ENCODE measurements around the gene PAK1. TPM values are rescaled to one million over a fixed set of nuclear protein-coding genes. Genes with fewer than 3 reads are reported as not detected.
A peak's percentile ranks its signal among the peaks of the same experiment; 100 is the strongest.

PAK1 gene
- total and polyA plus RNA-seq, 10 of the 15 experiments (the other 5 are each of a cell fraction or from before 2014, with no cell fraction given), result 43.8 to 321 (median 110) TPM

- no peak for TF ChIP-seq BCL11A (IDR thresholded peaks at IDR 0.05; ENCODE audit: low read depth, low read length)
- TF ChIP-seq USF1 (IDR thresholded peaks at IDR 0.05; ENCODE audit: borderline replicate concordance, extremely low read length, insufficient read depth, low read depth, low read length), result no peak
Measured at GRCh38 chr11:77503006-77503405, 29.1 kb upstream of the PAK1 start (continued).

GRCh38 chr11:77502346-77502905 is 28.5 kb upstream of the PAK1 start:
- BruUV-seq (replicated peaks), result no TSS peak
- no peak overlapping the region for H3K4me3 ChIP-seq
- in situ Hi-C loops (cut with MboI) (no loop called here), intact Hi-C loops (cut with micrococcal nuclease; ENCODE audit: unreplicated experiment) (no loop called here)
- H3K9ac ChIP-seq (ENCODE audit: control insufficient read depth, insufficient read depth, low read length), result no peak overlapping the region
- no peaks in the 10 kb centered on the region for H3K79me2 ChIP-seq (ENCODE audit: control insufficient read depth, insufficient read depth, low read length)
- ATAC-seq (no peak), FAIRE-seq (no peak), DNase-seq (ENCODE audit: low read depth, low spot score) (no peak)
- peaks cover 0 to under 1% of the 10 kb centered on the region in 2 experiments; a peak in 2 of 4 replicates for H3K27me3 ChIP-seq (replicated peaks in 1 of 2; ENCODE audit: control insufficient read depth in 2 of 2, insufficient read depth in 2 of 2, low read length in 1 of 2)
- 16% methylated on average over 4 of the region's 4 CpGs for WGBS (ENCODE audit: insufficient coverage, insufficient replicate concordance, low lambda C conversion rate, missing lambda C conversion rate)
- ChIA-PET SMC1A (ENCODE audit: uncharacterized antibody, unreplicated experiment) (interaction anchor here (0.9 kb wide), 1 partner anchor 10 kb away, joined by 3 read pairs; no protein-coding TSS in a partner anchor), RAD21 (ENCODE audit: unreplicated experiment) (interaction anchor here (0.6 kb wide), 1 partner anchor 1052 kb away, joined by 3 read pairs; no protein-coding TSS in a partner anchor), POLR2A (no interaction called here), CTCF (no interaction called here)
- no peak overlapping the region for H2AFZ ChIP-seq (ENCODE audit: control insufficient read depth, low read depth, low read length)
- TF ChIP-seq CHD2 (IDR thresholded peaks at IDR 0.05; ENCODE audit: borderline replicate concordance, low read depth, low read length), result no peak
- H3K4me1 ChIP-seq (ENCODE audit: control insufficient read depth, insufficient read depth, low read length), result no peaks in the 10 kb centered on the region
- no peak overlapping the region for H3K27ac ChIP-seq (ENCODE audit: control insufficient read depth, insufficient read depth)
- no peaks in the 10 kb centered on the region for H4K20me1 ChIP-seq (ENCODE audit: control insufficient read depth, insufficient read depth)
- H3K9me3 ChIP-seq (replicated peaks; ENCODE audit: control insufficient read depth, insufficient read depth, low read length), result no peaks in the 10 kb centered on the region
- H3K36me3 ChIP-seq (ENCODE audit: control insufficient read depth in 2 of 2, insufficient read depth in 2 of 2, low read length in 1 of 2), result no peaks in the 10 kb centered on the region
- no peak overlapping the region for H3K4me2 ChIP-seq (ENCODE audit: control insufficient read depth, insufficient read depth)

GRCh38 chr11:77501758-77502157 is 27.9 kb upstream of the PAK1 start:
- no peak overlapping the region for H3K9ac ChIP-seq (ENCODE audit: control insufficient read depth, insufficient read depth, low read length)
- no peak overlapping the region for H2AFZ ChIP-seq (ENCODE audit: control insufficient read depth, low read depth, low read length)
- in situ Hi-C loops (cut with MboI), result no loop called here
- no peak for ATAC-seq
- 0 out of 2 replicates have a peak overlapping the region, but pooled peaks have one; percentile 4 for H3K4me2 ChIP-seq (ENCODE audit: control insufficient read depth, insufficient read depth)
- no peak overlapping the region for H3K27ac ChIP-seq (ENCODE audit: control insufficient read depth, insufficient read depth)
- no peaks in the 10 kb centered on the region for H3K36me3 ChIP-seq (ENCODE audit: control insufficient read depth in 2 of 2, insufficient read depth in 2 of 2, low read length in 1 of 2)
- no peak for FAIRE-seq
- no peaks in the 10 kb centered on the region for H3K9me3 ChIP-seq (replicated peaks; ENCODE audit: control insufficient read depth, insufficient read depth, low read length)
- ChIA-PET SMC1A (ENCODE audit: uncharacterized antibody, unreplicated experiment) (interaction anchor here (0.9 kb wide), 1 partner anchor 10 kb away, joined by 3 read pairs; no protein-coding TSS in a partner anchor), CTCF (interaction anchor here (1.0 kb wide), 1 partner anchor 47 kb away, joined by 4 read pairs; no protein-coding TSS in a partner anchor), POLR2A (no interaction called here), RAD21 (ENCODE audit: unreplicated experiment) (interaction anchor here (0.8 kb wide), 1 partner anchor 56 kb away, joined by 3 read pairs; no protein-coding TSS in a partner anchor)
- DNase-seq (ENCODE audit: low read depth, low spot score), result no peak
- no TSS peak for BruUV-seq (replicated peaks)
- H3K79me2 ChIP-seq (ENCODE audit: control insufficient read depth, insufficient read depth, low read length), result no peaks in the 10 kb centered on the region
- H3K4me1 ChIP-seq (ENCODE audit: control insufficient read depth, insufficient read depth, low read length), result no peaks in the 10 kb centered on the region
- H4K20me1 ChIP-seq (ENCODE audit: control insufficient read depth, insufficient read depth), result no peaks in the 10 kb centered on the region
- intact Hi-C loops (cut with micrococcal nuclease; ENCODE audit: unreplicated experiment), result no loop called here
- no peak overlapping the region for H3K4me3 ChIP-seq
- 0% methylated on average over 2 of the region's 2 CpGs for WGBS (ENCODE audit: insufficient coverage, insufficient replicate concordance, low lambda C conversion rate, missing lambda C conversion rate)
- peaks cover 0 to 1% of the 10 kb centered on the region in 2 experiments; a peak in 2 of 4 replicates for H3K27me3 ChIP-seq (replicated peaks in 1 of 2; ENCODE audit: control insufficient read depth in 2 of 2, insufficient read depth in 2 of 2, low read length in 1 of 2)
- TF ChIP-seq NKRF (conservative IDR thresholded peaks at IDR 0.05) (no peak), CBFB (IDR thresholded peaks at IDR 0.05; ENCODE audit: low read depth) (no peak), CREB1 (IDR thresholded peaks at IDR 0.05; ENCODE audit: low read depth) (no peak), STAT3 (IDR thresholded peaks at IDR 0.05; ENCODE audit: low read depth, low read length) (no peak), MXI1 (IDR thresholded peaks at IDR 0.05; ENCODE audit: low read depth, low read length) (no peak), RELB (IDR thresholded peaks at IDR 0.05; ENCODE audit: low read depth) (no peak), MTA2 (IDR thresholded peaks at IDR 0.05; ENCODE audit: low read depth) (no peak), TBL1XR1 (IDR thresholded peaks at IDR 0.05; ENCODE audit: low read depth, low read length) (no peak)

Data from GM12878 (cell line).